NCI-H146 (cell line): ENCODE data around the gene C9.
A peak's percentile ranks its signal among the peaks of the same experiment; 100 is the strongest.
"Not testable (repeated sequence)": the region's sequence is repeated elsewhere in the genome, so short reads cannot be mapped to it uniquely, and the experiment has no call there.

Experiments used
- DNase-seq: peaks from one replicate; lab custom pipeline; 2025; lab: John Stamatoyannopoulos, UW

Gene C9

GRCh38 chr5:39328731-39329130 lies 35.6 kb downstream of the C9 start:
- no peak for DNase-seq

DNA sequence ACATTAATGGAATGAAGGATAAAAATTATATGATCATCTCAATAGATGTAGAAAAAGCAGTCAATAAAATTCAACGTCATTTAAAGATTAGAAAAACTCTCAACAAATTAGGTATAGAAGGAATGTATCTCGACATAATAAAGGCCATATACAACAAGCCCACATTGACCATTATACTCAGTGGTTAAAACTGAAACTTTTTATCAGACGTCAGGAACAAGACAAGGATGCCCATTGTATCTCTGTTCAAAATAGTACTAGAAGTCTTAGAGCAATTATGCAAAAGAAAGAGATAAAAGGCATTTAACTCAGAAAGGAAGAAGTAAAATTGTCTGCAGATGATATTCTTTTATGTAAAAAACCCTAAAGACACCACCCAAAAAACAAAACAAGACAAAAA lies 40.8 kb downstream of the C9 start:
- no peak for DNase-seq

GRCh38 chr5:39319395-39319794 lies 44.9 kb downstream of the C9 start:
- no peak for DNase-seq

DNA sequence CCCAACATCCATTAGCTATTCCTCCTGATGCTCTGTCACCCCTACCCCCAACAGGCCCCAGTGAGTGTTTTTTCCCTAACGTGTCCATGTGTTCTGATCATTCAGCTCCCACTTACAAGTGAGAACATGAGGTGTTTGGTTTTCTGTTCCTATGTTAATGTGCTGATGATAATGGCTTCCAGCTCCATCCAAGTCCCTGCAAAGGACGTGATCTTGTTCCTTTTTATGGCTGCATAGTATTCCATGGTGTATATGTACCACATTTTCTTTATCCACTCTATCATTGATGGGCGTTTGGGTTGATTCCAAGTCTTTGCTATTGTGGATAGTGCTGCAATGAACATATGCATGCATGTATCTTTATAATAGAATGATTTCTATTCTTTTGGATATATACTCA lies 47.8 kb downstream of the C9 start:
- not testable (repeated sequence) for DNase-seq

DNA sequence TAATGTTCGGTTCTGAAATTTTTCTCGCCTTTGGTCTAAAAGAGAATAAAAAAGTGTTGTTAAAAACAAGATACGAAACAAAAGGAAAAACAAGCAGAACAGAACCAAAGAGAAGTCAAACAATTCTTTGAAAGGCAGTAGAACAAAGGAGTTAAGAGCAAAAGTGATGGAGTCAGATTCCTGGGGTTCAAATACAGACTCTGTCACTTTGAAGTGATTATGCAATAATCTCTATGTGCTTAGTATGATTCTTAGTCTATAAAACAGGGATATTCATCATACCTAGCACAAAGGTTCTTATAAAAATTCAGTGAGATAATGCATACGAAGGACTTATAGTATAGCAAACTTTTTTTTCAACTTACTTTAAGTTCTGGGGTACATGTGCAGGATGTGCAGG lies 48.3 kb downstream of the C9 start:
- DNase-seq: no peak

DNA sequence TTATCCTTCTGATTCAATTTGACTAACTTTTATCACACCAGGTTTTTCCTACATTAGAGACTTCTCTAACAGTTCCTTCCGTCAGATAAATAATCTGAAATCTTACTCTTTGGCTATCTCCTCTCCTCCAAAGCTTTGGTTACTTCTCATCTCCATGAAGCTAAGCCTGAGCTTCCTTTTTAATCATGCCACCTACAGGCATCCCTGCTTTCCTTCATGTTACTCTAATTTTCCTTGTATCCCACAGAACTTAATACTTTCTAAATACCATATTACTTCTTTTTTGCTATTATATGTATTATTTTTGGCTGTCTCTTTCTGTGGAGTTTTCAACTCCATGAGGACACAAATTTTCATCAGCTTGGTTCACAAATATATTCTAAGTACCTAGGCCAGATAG lies 49.7 kb downstream of the C9 start:
- no peak for DNase-seq

DNA sequence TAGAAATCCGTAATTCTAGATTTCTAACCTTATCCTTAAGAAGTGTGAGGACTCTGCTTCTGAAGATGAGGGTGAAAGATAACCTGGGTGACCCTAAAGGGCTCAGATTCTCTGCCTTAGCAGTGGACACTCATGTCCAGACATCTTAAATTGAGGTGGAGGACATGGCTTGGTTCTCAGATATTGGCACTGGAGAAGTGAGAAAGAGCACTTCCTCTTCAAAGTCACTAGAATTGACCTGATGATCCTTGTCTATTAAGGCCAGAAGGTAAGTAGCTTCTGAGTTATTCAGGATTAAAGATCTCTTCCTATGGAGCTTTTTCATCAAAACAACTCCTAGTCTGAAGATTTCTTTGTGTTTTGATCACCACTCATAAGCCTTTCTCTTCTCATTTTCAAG lies 54.8 kb downstream of the C9 start:
- no peak for DNase-seq

- DNase-seq: no peak
Measured at GRCh38 chr5:39302472-39302871, 61.8 kb downstream of the C9 start.

GRCh38 chr5:39301406-39301805 lies 62.9 kb downstream of the C9 start:
- DNase-seq: no peak

GRCh38 chr5:39299962-39300361 lies 64.3 kb downstream of the C9 start:
- no peak for DNase-seq

DNA sequence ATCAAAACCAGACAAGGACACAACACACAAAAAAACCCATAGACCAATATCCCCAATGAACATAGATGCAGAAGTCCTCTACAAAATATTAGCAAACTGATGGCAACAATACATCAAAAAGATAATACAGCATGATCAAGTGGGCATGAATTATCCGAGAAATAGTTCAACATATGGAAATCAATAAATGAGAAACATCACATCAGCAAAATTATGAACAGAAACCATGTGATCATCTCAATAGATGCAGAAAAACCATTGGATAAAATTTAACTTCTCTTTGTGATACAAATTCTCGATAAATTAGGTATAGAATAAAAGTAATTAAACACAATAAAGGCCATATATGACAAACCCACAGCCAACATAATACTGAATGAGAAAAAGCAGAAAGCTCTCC lies 69.6 kb downstream of the C9 start:
- DNase-seq: no peak

DNA sequence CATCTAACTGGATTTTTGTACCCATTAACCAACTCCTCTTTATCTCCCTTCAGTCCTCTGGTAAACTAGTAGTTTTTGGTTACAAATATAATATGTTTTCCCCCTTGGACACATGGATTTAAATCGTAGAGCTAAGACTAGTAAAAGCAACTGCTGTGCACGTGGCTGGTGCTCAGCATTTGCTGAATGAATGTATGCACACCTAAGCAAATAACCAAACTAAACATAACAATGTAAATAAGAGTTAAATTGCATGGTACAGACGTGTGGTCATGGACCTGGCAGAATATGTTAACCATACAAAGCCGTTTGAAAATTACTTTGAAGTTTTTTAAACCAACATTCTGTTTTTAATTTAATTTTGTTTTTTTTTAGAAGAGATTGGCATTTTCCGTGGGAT lies 79.7 kb downstream of the C9 start:
- DNase-seq: peak; percentile 11

DNA sequence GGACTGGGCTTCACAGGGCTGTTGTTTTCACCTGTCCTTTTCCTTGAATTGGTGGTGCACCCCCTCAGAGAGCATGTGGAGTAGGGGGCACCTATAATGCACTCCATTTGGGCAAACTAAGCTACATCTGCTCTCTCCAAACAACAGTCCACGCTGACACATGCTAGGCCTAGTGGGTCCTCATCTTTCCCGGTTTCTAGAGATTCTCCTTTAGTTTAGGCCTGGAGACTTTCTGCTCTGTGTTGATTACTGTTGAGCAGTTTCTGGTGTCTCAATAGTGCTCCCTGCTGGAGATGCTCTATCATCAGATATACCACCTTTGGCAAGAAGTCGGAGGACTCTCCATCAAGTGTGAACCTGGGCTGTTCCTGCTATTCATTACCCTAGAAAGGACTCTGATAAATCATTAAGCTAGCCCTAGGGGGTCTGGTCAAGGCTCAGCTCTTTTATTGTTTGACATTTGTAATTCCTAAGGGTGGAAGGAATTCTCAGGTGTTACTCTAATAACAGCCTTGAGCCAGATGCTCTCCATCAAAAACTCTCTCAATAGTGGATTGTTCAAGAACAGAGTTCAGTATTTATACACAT lies 81.0 kb downstream of the C9 start:
- peak; percentile 45 for DNase-seq

GRCh38 chr5:39282561-39282960 lies 81.7 kb downstream of the C9 start:
- no peak for DNase-seq

DNA sequence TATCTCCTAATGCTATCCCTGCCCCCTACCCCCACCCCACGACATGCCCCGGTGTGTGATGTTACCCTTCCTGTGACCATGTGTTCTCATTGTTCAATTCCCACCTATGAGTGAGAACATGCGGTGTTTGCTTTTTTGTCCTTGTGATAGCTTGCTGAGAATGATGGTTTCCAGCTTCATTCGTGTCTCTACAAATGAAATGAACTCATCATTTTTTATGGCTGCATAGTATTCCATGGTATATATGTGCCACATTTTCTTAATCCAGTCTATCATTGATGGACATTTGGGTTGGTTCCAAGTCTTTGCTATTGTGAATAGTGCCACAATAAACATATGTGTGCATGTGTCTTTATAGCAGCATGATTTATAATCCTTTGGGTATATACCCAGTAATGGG lies 88.4 kb downstream of the C9 start:
- not testable (repeated sequence) for DNase-seq

DNA sequence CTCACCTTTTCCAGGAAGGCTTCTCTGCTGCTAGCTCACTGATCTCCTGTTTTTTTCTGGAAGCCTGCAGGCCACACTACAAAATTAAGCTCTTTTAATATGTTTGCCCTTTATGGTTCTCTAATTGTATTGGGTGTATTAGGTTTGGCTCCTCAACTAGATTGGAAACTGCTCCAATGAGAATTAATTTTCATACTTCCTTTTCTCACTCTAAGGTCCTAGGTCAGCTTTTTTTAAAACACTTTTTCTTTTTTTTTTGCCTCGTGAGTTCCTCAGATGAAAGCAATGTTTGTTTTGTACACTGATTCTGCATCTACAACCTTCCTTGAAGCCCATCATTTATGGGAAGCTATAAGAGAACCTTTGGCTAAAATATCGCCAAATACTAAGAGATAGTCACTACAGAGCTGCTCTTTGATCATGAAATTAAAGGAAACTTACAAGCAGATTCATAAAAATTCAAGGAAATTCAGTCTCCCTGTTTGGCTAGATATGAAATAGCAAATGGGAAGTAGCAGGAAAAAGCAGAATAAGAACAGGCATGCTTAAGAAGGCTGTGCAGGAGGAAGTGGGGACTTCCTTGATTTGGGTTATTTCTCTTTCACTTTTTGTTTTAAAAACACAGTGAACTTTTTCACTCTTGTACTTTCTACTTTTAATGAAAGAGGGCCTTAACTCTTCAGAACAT lies 89.8 kb downstream of the C9 start:
- no peak for DNase-seq

GRCh38 chr5:39273314-39273954 lies 90.9 kb downstream of the C9 start:
- no peak for DNase-seq

GRCh38 chr5:39272869-39273231 lies 91.4 kb downstream of the C9 start:
- DNase-seq: not testable (repeated sequence)

DNA sequence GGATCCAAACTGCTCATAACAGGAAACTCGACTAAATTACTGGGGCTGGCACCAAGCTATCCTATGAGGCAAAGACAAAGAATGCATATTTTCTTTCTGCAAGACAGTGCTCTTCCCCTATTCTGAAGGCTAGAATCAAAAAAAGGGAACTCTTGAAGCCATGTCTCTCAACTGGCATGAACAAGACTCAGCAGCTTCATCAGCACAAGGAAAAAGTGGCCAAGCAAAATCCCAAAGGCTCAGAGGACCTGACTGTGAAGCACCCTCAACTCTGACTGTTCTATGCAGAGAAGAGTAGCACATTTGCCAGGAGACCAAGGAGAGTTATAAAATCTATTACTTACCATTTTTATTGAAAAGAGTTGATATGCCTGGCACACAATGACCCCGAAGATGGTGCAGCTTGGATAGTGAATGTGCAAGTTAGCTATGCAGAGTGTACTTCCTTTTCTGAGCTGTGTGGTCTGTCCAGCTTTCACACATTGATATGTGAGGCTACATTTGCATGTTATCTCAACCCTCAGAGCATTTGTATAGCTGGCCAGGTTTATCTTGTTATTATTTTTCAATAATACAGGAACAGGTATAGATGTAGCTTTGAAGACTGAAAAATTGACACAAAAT lies 94.0 kb downstream of the C9 start:
- no peak for DNase-seq

DNA sequence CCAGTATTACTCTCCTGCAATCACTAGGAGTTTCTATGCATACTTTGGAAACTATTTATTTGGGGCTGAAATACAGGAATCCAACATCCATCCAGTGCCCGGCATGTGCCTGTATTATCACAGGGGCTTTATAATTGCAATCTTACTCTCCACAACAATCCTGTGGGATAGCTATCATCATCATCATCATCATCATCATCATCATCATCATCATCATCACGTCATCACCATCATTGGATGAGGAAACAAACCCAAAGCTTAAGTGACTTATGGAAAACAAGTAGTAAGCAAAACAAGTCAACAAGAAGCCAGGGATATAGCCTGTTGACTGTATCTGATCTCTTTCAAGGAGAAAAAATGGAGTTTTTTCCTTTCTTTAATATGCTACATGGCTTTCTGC lies 97.1 kb downstream of the C9 start:
- DNase-seq: no peak

DNA sequence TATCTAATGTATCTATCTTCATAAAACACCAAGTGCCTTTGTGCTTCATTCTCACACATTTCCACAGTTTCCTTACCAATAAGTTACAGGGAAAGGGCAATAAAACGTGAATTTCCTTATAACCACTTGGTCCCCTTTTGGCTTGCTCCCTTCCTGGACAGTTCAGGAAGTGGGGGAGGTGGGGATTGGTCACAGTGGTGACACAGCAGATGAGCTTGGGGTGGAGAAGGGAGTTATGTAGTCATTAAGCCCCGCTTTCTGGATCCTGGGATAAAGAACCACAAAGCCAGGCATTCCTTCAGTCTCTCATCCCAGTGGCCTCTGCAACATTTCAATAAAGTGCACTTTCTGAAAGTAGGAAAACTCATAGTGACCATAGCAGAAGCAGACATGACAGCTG lies 97.9 kb downstream of the C9 start:
- no peak for DNase-seq

DNA sequence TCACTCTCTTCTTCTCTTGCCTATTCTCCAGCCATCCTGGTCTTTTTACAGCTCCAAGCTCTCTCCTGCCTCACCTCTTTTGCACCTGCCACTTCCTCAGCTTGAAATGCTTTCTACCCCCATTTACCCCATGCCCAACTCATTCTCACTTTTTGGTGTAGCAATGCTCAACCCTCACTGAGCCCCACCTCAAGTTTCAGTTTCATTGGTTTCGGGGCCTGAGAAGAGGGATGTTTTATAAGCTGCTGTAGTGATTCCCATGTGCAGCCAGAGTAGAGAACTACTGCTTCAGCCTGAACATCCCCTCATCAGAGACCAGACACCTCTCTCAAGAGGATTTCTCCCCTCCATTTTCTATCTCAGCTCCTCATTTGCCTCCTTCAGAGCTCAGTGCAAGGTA lies 99.8 kb downstream of the C9 start:
- no peak for DNase-seq

DNA sequence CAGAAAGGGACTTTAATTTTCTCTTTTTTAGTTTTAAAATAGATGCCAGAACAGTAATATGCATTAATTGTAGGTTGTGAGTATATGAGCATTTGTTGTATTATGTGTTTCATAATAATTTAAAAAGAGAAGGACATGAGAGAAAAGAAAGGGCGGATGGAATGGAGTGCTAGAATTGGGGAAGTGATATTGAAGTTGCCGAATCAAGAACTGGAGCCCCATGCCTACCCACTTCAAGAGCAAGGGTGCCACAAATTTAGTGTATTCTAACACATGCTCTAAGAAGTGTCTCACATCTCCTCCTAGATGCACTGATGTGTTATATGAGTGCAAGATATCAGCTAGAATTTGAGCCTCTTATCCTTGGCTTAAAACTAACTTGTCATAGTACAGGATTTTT lies 101.3 kb downstream of the C9 start:
- DNase-seq: no peak
